Measurements from ENCODE around the gene SLC6A9.

The SLC6A9 gene

DNA sequence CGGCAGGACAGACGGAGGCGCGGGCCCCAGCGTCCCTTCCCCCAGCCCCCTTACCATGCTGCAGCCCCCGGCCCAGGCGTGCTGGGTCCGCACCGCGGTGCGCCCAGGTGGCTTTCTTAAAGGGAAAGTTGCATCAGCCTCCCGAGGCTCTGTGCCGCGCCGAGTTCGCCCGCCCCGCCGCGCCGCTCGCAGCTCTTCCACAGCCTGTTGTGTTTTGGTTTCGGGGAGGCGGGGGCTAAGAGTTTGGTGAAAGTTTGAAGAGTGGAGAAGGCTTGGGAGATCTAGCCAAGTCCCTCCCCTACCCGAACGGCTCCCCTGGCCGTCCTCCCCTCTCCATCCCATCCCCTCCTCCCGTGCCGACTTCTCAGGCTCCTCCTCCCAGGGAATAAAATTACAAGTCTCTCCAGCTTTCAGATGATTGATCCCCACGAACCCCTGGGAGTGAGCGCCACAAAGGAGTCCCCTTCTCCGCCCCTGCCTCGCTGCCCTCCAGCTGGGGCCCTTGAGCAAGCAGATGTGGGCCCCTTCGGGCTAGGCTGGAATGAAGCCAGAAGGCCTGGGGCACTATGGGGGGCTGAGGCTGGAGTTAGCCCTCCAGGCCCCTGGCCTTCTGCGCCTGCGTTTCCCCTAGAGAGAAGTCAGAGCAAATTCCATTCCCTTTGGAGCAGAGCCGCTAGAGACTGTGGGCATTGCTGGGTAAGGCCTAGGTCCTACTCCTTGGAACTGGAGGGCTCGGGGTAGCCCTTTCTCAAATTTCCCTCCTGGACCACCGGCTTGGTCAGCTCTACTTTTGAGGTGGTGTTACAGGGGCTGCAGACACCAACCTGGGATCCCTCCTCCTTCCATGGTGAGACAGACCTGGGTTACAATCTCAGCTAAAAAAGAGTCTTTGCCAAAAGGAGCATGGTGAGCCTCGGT is at the start of gene SLC6A9:
TSS of gene SLC6A9 (minus strand) at position 211 of the 918 bp plus-strand sequence. CDS start 7,185 bp downstream, outside the sequence.
- DNase-seq (ENCODE audit: low spot score): peak; percentile 73

GRCh38 chr1:44079566-44079965 is 48.3 kb upstream of the SLC6A9 start:
- DNase-seq (ENCODE audit: low spot score): no peak

DNA sequence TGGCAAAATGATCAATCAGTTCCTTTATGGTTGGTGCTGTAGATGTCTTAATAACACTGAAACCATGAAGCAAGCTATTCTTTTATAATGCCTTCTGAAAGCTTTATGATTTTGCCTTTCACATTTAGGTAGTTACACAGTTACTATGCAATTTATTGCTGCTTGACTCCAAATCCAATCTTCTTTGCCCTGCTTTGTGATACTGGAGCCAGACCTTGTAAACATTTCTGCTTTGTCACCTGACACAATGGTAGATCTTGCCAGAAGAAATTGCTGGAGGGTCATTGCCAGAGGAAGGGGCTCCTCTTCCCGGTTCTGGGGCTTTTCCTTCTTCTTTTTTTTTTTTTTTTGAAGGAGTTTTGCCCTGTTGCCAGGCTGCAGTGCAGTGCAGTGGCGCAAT is 46.8 kb upstream of the SLC6A9 start:
- DNase-seq (ENCODE audit: low spot score): no peak

- no peak for DNase-seq (ENCODE audit: low spot score)
Measured at GRCh38 chr1:44077421-44077820, 46.2 kb upstream of the SLC6A9 start.

DNA sequence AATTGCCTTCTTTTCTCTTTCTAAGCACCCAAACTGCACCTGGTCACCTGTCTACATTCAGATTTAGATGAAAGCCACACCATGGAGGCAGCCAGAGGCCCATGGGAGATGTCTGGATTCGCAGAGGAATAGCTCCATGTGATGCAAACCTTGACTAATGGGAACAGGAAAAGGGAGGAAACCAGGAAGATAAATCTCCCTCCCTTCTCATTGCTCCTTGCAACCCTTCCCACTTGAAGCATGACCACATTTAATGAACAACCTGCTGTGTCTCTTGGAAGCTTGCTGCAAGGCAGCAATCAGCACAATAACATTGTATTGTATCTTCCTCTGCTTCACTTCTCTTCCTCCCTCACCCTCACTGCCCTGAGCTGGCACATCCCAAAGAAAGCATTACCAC is 44.8 kb upstream of the SLC6A9 start:
- no peak for DNase-seq (ENCODE audit: low spot score)

DNA sequence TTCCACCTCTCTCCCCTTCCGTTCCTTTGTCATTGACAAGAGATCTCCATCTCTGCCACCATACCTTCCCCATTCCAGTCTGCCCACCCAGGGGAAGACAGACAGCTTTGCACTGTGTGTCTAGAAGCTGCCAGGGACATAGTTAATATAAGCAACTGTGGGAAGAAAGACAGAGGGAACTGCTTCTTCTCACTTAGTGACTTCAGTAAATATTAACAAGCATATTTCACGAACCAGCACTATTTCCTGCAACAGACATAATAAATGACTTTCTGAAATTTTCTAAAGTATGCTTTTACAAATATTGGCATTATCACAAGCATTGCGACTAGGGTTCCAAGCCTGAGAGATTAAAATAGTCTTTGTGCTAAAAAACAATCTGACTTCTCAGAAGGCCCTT is 43.2 kb upstream of the SLC6A9 start:
- no peak for DNase-seq (ENCODE audit: low spot score)

- peak; percentile 32 for DNase-seq (ENCODE audit: low spot score)
Measured at GRCh38 chr1:44073528-44073927, 42.3 kb upstream of the SLC6A9 start.

GRCh38 chr1:44072821-44073220 is 41.6 kb upstream of the SLC6A9 start:
- no peak for DNase-seq (ENCODE audit: low spot score)

DNA sequence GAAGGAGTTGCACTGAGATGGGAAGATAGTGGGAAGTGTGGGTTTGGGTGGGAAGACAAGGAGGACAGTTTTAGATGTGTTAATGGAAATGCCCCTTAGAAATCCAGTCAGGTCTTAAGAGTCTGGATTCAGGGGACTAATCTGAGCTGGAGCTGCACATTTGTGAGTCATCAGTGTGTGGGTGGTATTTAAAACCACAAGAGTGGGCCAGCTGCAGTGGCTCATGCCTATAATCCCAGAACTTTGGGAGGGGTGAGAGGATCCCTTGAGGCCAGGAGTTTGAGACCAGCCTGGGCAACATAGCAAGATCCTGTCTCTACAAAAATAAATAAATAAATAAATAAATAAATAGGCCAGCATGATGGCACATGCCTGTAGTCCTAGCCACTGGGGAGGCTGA is 40.9 kb upstream of the SLC6A9 start:
- no peak for DNase-seq (ENCODE audit: low spot score)

GRCh38 chr1:44071461-44071860 is 40.2 kb upstream of the SLC6A9 start:
- no peak for DNase-seq (ENCODE audit: low spot score)

GRCh38 chr1:44068442-44068921 is 37.2 kb upstream of the SLC6A9 start:
- DNase-seq (ENCODE audit: low spot score): peak; percentile 32

- DNase-seq (ENCODE audit: low spot score): no peak
Measured at GRCh38 chr1:44067266-44068250, 36.3 kb upstream of the SLC6A9 start.

GRCh38 chr1:44062656-44063179 is 31.5 kb upstream of the SLC6A9 start:
- no peak for DNase-seq (ENCODE audit: low spot score)

- no peak for DNase-seq (ENCODE audit: low spot score)
Measured at GRCh38 chr1:44061857-44062256, 30.6 kb upstream of the SLC6A9 start.

DNA sequence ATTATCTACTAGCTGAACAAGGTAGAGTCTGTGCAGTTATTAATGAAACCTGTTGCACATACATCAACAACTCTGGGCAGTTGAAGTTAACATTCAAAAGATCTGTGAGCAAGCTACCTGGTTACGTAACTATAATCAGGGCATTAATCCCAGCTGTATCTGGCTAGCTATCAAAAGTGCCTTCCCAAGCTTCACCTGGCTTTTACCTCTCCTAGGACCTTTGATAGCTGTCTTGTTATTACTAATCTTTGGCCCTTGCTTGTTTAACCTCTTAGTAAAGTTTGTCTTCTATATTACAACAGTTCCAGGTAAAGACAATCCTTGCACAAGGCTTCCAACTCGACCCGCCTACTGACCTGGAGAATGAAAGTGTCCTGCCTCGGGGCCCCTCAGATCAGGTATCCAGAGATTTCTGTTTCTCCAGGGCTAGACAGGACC is 29.6 kb upstream of the SLC6A9 start:
- no peak for DNase-seq (ENCODE audit: low spot score)

DNA sequence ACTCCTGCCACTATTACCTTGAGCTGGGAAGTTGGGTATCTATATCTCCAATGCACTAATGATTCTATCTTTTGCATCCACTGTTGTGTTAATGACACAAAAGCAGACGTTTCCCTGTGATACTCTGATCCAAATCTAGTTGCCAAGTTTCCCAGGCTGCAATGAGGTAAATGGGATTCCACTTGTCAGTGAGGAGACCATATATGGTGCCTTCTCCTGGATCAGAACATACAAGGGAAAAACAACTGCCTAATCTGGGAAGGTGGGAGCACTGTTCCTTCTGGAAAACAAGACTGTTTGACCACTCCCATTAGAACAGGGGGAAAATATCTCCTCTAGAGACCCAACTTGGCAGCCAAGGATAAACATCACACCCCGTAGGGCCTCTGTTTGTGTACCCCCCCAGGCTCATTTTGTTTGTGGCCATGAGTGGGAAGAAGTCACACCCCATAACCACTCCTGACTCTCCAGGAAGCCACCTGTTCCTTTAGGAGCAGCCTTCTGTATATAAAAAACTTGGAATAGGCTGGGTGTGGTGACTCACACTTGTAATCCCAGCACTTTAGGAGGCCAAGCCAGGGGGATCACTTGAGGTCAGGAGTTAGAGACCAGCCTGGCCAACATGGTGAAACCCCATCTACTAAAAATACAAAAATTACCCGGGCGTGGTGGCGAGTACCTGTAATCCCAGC is 28.5 kb upstream of the SLC6A9 start:
- DNase-seq (ENCODE audit: low spot score): no peak

- DNase-seq (ENCODE audit: low spot score): no peak
Measured at GRCh38 chr1:44059212-44059611, 27.9 kb upstream of the SLC6A9 start.

- no peak for DNase-seq (ENCODE audit: low spot score)
Measured at GRCh38 chr1:44057293-44057692, 26.0 kb upstream of the SLC6A9 start.

GRCh38 chr1:44053394-44053793 is 22.1 kb upstream of the SLC6A9 start:
- no peak for DNase-seq (ENCODE audit: low spot score)

GRCh38 chr1:44050261-44050660 is 19.0 kb upstream of the SLC6A9 start:
- peak; percentile 63 for DNase-seq (ENCODE audit: low spot score)

DNA sequence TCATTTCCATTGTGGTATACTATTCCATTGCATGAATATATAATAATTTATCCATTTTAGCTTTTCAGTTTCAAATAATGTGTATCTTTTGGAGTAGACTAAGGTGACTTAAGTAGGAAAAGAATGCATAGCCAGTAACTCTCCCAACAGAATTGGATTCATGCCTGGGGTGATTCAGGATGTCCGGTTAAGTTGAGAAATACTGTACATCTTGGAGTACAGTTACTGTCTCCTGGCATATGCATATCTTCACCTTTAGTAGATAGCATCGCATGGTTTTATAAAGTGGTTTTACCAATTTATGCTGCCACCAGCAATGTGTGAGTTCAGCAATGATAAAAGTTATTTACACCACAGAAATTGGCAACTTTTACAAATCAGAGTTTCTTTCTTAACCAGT is 18.6 kb upstream of the SLC6A9 start:
- no peak for DNase-seq (ENCODE audit: low spot score)
